GM21723 (cell line): ENCODE data around the gene DDR1.

Experiments used
- ATAC-seq: cut with Tn5 transposase; IDR thresholded peaks from one replicate; pipeline ENCODE4 v1.9.1; 2021; ENCODE audit warnings: mild to moderate bottlenecking, moderate library complexity; ENCODE audit not compliant: unreplicated experiment

The DDR1 gene

GRCh38 chr6:30883685-30884520, at the start of gene DDR1:
Gene DDR1 (plus strand): TSS chr6:30884519. CDS start chr6:30888730, 4,211 bp downstream.
- peak; percentile 39 for ATAC-seq

GRCh38 chr6:30834646-30835045, 49.7 kb upstream of the DDR1 start:
- ATAC-seq: no peak

- no peak for ATAC-seq
Measured at GRCh38 chr6:30835576-30835975, 48.7 kb upstream of the DDR1 start.

- no peak for ATAC-seq
Measured at GRCh38 chr6:30836431-30836866, 47.9 kb upstream of the DDR1 start.

GRCh38 chr6:30836957-30837356, 47.4 kb upstream of the DDR1 start:
- ATAC-seq: no peak

- no peak for ATAC-seq
Measured at GRCh38 chr6:30837432-30837831, 46.9 kb upstream of the DDR1 start.

- no peak for ATAC-seq
Measured at GRCh38 chr6:30837870-30838269, 46.4 kb upstream of the DDR1 start.

- no peak for ATAC-seq
Measured at GRCh38 chr6:30839671-30840070, 44.6 kb upstream of the DDR1 start.

- no peak for ATAC-seq
Measured at GRCh38 chr6:30840084-30840934, 44.0 kb upstream of the DDR1 start.

GRCh38 chr6:30840935-30841643, 43.2 kb upstream of the DDR1 start:
- ATAC-seq: no peak

- no peak for ATAC-seq
Measured at GRCh38 chr6:30841644-30842504, 42.4 kb upstream of the DDR1 start.

GRCh38 chr6:30842754-30843610, 41.3 kb upstream of the DDR1 start:
- ATAC-seq: no peak

GRCh38 chr6:30843611-30843998, 40.7 kb upstream of the DDR1 start:
- ATAC-seq: no peak

- ATAC-seq: no peak
Measured at GRCh38 chr6:30844118-30844535, 40.2 kb upstream of the DDR1 start.

- no peak for ATAC-seq
Measured at GRCh38 chr6:30845183-30845582, 39.1 kb upstream of the DDR1 start.

GRCh38 chr6:30847421-30847970, 36.8 kb upstream of the DDR1 start:
- no peak for ATAC-seq

- ATAC-seq: no peak
Measured at GRCh38 chr6:30847971-30848436, 36.3 kb upstream of the DDR1 start.

- no peak for ATAC-seq
Measured at GRCh38 chr6:30849903-30850651, 34.2 kb upstream of the DDR1 start.
